Measurements from ENCODE around the gene POLR3A.
"Not testable (repeated sequence)": the region's sequence is repeated elsewhere in the genome, so short reads cannot be mapped to it uniquely, and the experiment has no call there.

- TF ChIP-seq, protein P1, sequence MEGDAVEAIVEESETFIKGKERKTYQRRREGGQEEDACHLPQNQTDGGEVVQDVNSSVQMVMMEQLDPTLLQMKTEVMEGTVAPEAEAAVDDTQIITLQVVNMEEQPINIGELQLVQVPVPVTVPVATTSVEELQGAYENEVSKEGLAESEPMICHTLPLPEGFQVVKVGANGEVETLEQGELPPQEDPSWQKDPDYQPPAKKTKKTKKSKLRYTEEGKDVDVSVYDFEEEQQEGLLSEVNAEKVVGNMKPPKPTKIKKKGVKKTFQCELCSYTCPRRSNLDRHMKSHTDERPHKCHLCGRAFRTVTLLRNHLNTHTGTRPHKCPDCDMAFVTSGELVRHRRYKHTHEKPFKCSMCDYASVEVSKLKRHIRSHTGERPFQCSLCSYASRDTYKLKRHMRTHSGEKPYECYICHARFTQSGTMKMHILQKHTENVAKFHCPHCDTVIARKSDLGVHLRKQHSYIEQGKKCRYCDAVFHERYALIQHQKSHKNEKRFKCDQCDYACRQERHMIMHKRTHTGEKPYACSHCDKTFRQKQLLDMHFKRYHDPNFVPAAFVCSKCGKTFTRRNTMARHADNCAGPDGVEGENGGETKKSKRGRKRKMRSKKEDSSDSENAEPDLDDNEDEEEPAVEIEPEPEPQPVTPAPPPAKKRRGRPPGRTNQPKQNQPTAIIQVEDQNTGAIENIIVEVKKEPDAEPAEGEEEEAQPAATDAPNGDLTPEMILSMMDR (conservative IDR thresholded peaks at IDR 0.05), result not testable (repeated sequence)
- not testable (repeated sequence) for TF ChIP-seq EZH2 (IDR thresholded peaks at IDR 0.05; ENCODE audit: low read depth)
These were observed 40.7 kb upstream of the POLR3A start for GRCh38 chr10:78070064-78070463.
